ENCODE data around the gene SON. TPM values are rescaled to one million over a fixed set of nuclear protein-coding genes. Genes with fewer than 3 reads are reported as not detected.
"Not testable (repeated sequence)": the region's sequence is repeated elsewhere in the genome, so short reads cannot be mapped to it uniquely, and the experiment has no call there.

The SON gene
- total RNA-seq, 1 donor from 2014 or later: 220 TPM

GRCh38 chr21:33618407-33618806 lies 75.6 kb downstream of the SON start:
- Mint-ChIP-seq H3K4me3 (ENCODE audit: unreplicated experiment) (no peak overlapping the region), H3K27me3 (ENCODE audit: low read depth) (no peaks in the 10 kb centered on the region), H3K4me1 (ENCODE audit: low read depth) (no peaks in the 10 kb centered on the region), H3K9me3 (ENCODE audit: low read depth) (no peaks in the 10 kb centered on the region), H3K27ac (ENCODE audit: unreplicated experiment) (no peak overlapping the region), H3K36me3 (ENCODE audit: low read depth) (peaks cover 20% of the 10 kb centered on the region)
- TF ChIP-seq, protein P1, sequence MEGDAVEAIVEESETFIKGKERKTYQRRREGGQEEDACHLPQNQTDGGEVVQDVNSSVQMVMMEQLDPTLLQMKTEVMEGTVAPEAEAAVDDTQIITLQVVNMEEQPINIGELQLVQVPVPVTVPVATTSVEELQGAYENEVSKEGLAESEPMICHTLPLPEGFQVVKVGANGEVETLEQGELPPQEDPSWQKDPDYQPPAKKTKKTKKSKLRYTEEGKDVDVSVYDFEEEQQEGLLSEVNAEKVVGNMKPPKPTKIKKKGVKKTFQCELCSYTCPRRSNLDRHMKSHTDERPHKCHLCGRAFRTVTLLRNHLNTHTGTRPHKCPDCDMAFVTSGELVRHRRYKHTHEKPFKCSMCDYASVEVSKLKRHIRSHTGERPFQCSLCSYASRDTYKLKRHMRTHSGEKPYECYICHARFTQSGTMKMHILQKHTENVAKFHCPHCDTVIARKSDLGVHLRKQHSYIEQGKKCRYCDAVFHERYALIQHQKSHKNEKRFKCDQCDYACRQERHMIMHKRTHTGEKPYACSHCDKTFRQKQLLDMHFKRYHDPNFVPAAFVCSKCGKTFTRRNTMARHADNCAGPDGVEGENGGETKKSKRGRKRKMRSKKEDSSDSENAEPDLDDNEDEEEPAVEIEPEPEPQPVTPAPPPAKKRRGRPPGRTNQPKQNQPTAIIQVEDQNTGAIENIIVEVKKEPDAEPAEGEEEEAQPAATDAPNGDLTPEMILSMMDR (IDR thresholded peaks at IDR 0.05): no peak
- DNase-seq (ENCODE audit: low spot score): no peak

- TF ChIP-seq, protein P1 (IDR thresholded peaks at IDR 0.05): no peak
- no peaks in the 10 kb centered on the region for H3K9me3 Mint-ChIP-seq (ENCODE audit: low read depth)
Measured at GRCh38 chr21:33619726-33620125, 76.9 kb downstream of the SON start.

DNA sequence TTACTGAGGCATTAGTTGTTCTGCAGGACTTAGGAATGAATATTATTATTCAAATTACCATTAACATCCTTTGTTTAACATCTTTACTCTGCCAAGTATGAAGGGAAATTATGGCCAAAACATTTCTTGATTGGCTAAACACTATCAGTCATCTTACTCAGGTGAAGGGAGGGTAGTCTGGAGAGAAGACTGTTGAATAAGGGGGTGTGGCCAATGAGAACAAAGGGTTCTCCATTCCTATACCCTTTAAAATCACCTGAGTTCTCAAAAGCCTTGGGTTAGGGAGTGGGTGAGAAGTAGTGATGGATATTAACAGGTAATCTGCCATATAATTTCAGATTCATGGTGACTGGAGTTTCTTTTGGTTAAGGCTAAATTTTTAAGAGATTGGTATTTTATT lies 79.4 kb downstream of the SON start:
- Mint-ChIP-seq H3K36me3 (ENCODE audit: low read depth) (peaks cover 21% of the 10 kb centered on the region), H3K27me3 (ENCODE audit: low read depth) (no peaks in the 10 kb centered on the region), H3K4me1 (ENCODE audit: low read depth) (no peaks in the 10 kb centered on the region), H3K4me3 (ENCODE audit: unreplicated experiment) (no peak overlapping the region), H3K27ac (ENCODE audit: unreplicated experiment) (no peak overlapping the region), H3K9me3 (ENCODE audit: low read depth) (no peaks in the 10 kb centered on the region)
- TF ChIP-seq, protein P1 (IDR thresholded peaks at IDR 0.05): no peak
- DNase-seq (ENCODE audit: low spot score): no peak

More at GRCh38 chr21:33619726-33620125, 76.9 kb downstream of the SON start:
- no peaks in the 10 kb centered on the region for H3K27me3 Mint-ChIP-seq (ENCODE audit: low read depth)
- peaks cover 24% of the 10 kb centered on the region for H3K36me3 Mint-ChIP-seq (ENCODE audit: low read depth)
- H3K4me1 Mint-ChIP-seq (ENCODE audit: low read depth): no peaks in the 10 kb centered on the region
- no peak overlapping the region for H3K27ac Mint-ChIP-seq (ENCODE audit: unreplicated experiment)
- no peak for DNase-seq (ENCODE audit: low spot score)
- no peak overlapping the region for H3K4me3 Mint-ChIP-seq (ENCODE audit: unreplicated experiment)

GRCh38 chr21:33626151-33626550 lies 83.3 kb downstream of the SON start:
- not testable (repeated sequence) for H3K9me3 Mint-ChIP-seq (ENCODE audit: low read depth); H3K4me1 Mint-ChIP-seq (ENCODE audit: low read depth); H3K27ac Mint-ChIP-seq (ENCODE audit: unreplicated experiment); H3K4me3 Mint-ChIP-seq (ENCODE audit: unreplicated experiment); H3K27me3 Mint-ChIP-seq (ENCODE audit: low read depth); DNase-seq (ENCODE audit: low spot score)
- peaks cover 17% of the 10 kb centered on the region for H3K36me3 Mint-ChIP-seq (ENCODE audit: low read depth)

Other genes with a start within 250 kb of the SON start
- gene IFNAR1, start 218.1 kb upstream of the SON start, total RNA-seq: 40.3 to 52.3 TPM (median 47.7 TPM) in 3 replicates
- 58.1 to 58.4 TPM (median 58.3 TPM) in 3 replicates for gene IFNGR2, start 139.6 kb upstream of the SON start, total RNA-seq
- 26.8 to 31.0 TPM (median 28.7 TPM) in 3 replicates for gene TMEM50B, start 63.1 kb upstream of the SON start, total RNA-seq
- 2.4 to 3.5 TPM (median 2.6 TPM) in 3 replicates for gene DNAJC28, start 51.3 kb upstream of the SON start, total RNA-seq
- gene GART, start 921 bp upstream of the SON start, total RNA-seq: 56.4 to 69.8 TPM (median 58.2 TPM) in 3 replicates
- gene DONSON, start 45.6 kb downstream of the SON start, total RNA-seq: 17.9 to 23.9 TPM (median 18.7 TPM) in 3 replicates
- 30.4 to 39.9 TPM (median 30.7 TPM) in 3 replicates for gene CRYZL1, start 98.7 kb downstream of the SON start, total RNA-seq
- gene ITSN1, start 99.5 kb downstream of the SON start, total RNA-seq: 29.8 to 39.7 TPM (median 31.3 TPM) in 3 replicates